Stomach smooth muscle (tissue), 2 donors: Measurements from ENCODE around the gene USP49.
"Not testable (repeated sequence)": the region's sequence is repeated elsewhere in the genome, so short reads cannot be mapped to it uniquely, and the experiment has no call there.

ENCODE experiments used
- H3K27ac ChIP-seq: one replicate; pipeline ENCODE4 v1.7.0; 2013; ENCODE audit warnings: mild to moderate bottlenecking, low read length, inconsistent platforms
- H3K27me3 ChIP-seq, 2 donors: one replicate each; pipeline ENCODE4 v1.7.0; 2013; ENCODE audit warnings: low read length in 2 of 2; ENCODE audit not compliant: insufficient read depth in 2 of 2, control insufficient read depth in 1 of 2
- H3K36me3 ChIP-seq, 2 donors: one replicate each; pipeline ENCODE4 v1.7.0; 2013; ENCODE audit warnings: low read length in 2 of 2; ENCODE audit not compliant: control insufficient read depth in 2 of 2, insufficient read depth in 2 of 2
- H3K4me1 ChIP-seq: one replicate; pipeline ENCODE4 v1.7.0; 2013; ENCODE audit warnings: low read length; ENCODE audit not compliant: control insufficient read depth, insufficient read depth
- H3K4me3 ChIP-seq, 2 donors: one replicate each; pipeline ENCODE4 v1.7.0; 2013; ENCODE audit warnings: low read length in 2 of 2
- H3K9ac ChIP-seq, 2 donors: one replicate each; pipeline ENCODE4 v1.7.0; 2013; ENCODE audit warnings: low read length in 2 of 2, mild to moderate bottlenecking in 1 of 2
- H3K9me3 ChIP-seq, 2 donors: one replicate each; pipeline ENCODE4 v1.7.0; 2013; ENCODE audit warnings: low read length in 2 of 2; ENCODE audit not compliant: control insufficient read depth in 2 of 2
- donor health status: healthy.
- donor health status: Pancreatic carcinoma.

Gene USP49

GRCh38 chr6:41811946-41812345 is 83.2 kb downstream of the USP49 start:
- not testable (repeated sequence) for H3K4me3 ChIP-seq, H3K9ac ChIP-seq, H3K36me3 ChIP-seq, H3K4me1 ChIP-seq, H3K9me3 ChIP-seq, H3K27ac ChIP-seq, H3K27me3 ChIP-seq

- H3K9ac ChIP-seq = no peak overlapping the region
- no peaks in the 10 kb centered on the region for H3K27me3 ChIP-seq
- H3K4me1 ChIP-seq = no peaks in the 10 kb centered on the region
- H3K4me3 ChIP-seq = no peak overlapping the region
- H3K36me3 ChIP-seq = no peaks in the 10 kb centered on the region
- H3K9me3 ChIP-seq = no peaks in the 10 kb centered on the region
- H3K27ac ChIP-seq = no peak overlapping the region
Observed at GRCh38 chr6:41811095-41811494, 84.1 kb downstream of the USP49 start.

- H3K4me1 ChIP-seq = no peaks in the 10 kb centered on the region
- no peaks in the 10 kb centered on the region for H3K9me3 ChIP-seq
- H3K4me3 ChIP-seq = no peak overlapping the region
- H3K27ac ChIP-seq = no peak overlapping the region
- H3K36me3 ChIP-seq = peaks cover 0 to 13% of the 10 kb centered on the region in 2 donors
- no peak overlapping the region for H3K9ac ChIP-seq
- H3K27me3 ChIP-seq = no peaks in the 10 kb centered on the region
Observed at GRCh38 chr6:41805830-41806774, 89.1 kb downstream of the USP49 start.

GRCh38 chr6:41801380-41801779 is 93.8 kb downstream of the USP49 start:
- Histone ChIP-seq H3K9me3 (no peaks in the 10 kb centered on the region), H3K9ac (no peak overlapping the region), H3K4me1 (no peaks in the 10 kb centered on the region), H3K36me3 (peaks cover 4 to 26% of the 10 kb centered on the region in 2 donors), H3K4me3 (no peak overlapping the region), H3K27ac (no peak overlapping the region), H3K27me3 (no peaks in the 10 kb centered on the region)

- Histone ChIP-seq H3K27ac (no peak overlapping the region), H3K4me3 (no peak overlapping the region), H3K36me3 (peaks cover 11 to 23% of the 10 kb centered on the region in 2 donors), H3K9ac (no peak overlapping the region), H3K4me1 (no peaks in the 10 kb centered on the region), H3K9me3 (no peaks in the 10 kb centered on the region), H3K27me3 (no peaks in the 10 kb centered on the region)
Observed at GRCh38 chr6:41799559-41799911, 95.6 kb downstream of the USP49 start.

- peaks cover 13 to 25% of the 10 kb centered on the region in 2 donors for H3K36me3 ChIP-seq
- no peak overlapping the region for H3K27ac ChIP-seq
- H3K9me3 ChIP-seq = no peaks in the 10 kb centered on the region
- H3K9ac ChIP-seq = no peak overlapping the region
- H3K4me1 ChIP-seq = no peaks in the 10 kb centered on the region
- no peaks in the 10 kb centered on the region for H3K27me3 ChIP-seq
- H3K4me3 ChIP-seq = no peak overlapping the region
Observed at GRCh38 chr6:41798901-41799558, 96.1 kb downstream of the USP49 start.

GRCh38 chr6:41796474-41796873 is 98.7 kb downstream of the USP49 start:
- H3K9ac ChIP-seq = no peak overlapping the region
- H3K4me3 ChIP-seq = no peak overlapping the region
- no peak overlapping the region for H3K27ac ChIP-seq
- no peaks in the 10 kb centered on the region for H3K9me3 ChIP-seq
- no peaks in the 10 kb centered on the region for H3K4me1 ChIP-seq
- H3K27me3 ChIP-seq = no peaks in the 10 kb centered on the region
- H3K36me3 ChIP-seq = peaks cover 18 to 29% of the 10 kb centered on the region in 2 donors

- H3K27ac ChIP-seq = no peak overlapping the region
- H3K9ac ChIP-seq = no peak overlapping the region
- no peaks in the 10 kb centered on the region for H3K9me3 ChIP-seq
- H3K4me3 ChIP-seq = no peak overlapping the region
- peaks cover 14% of the 10 kb centered on the region for H3K4me1 ChIP-seq
- H3K36me3 ChIP-seq = peaks cover 25 to 29% of the 10 kb centered on the region in 2 donors
- no peaks in the 10 kb centered on the region for H3K27me3 ChIP-seq
Observed at GRCh38 chr6:41791984-41792383, 103.2 kb downstream of the USP49 start.

GRCh38 chr6:41791305-41791704 is 103.9 kb downstream of the USP49 start:
- Histone ChIP-seq H3K9me3 (no peaks in the 10 kb centered on the region), H3K27ac (no peak overlapping the region), H3K36me3 (peaks cover 25 to 27% of the 10 kb centered on the region in 2 donors), H3K27me3 (no peaks in the 10 kb centered on the region), H3K4me1 (peaks cover 16% of the 10 kb centered on the region), H3K4me3 (no peak overlapping the region), H3K9ac (no peak overlapping the region)

- Histone ChIP-seq H3K27me3 (no peaks in the 10 kb centered on the region), H3K4me3 (no peak overlapping the region), H3K36me3 (peaks cover 19 to 24% of the 10 kb centered on the region in 2 donors), H3K4me1 (peaks cover 27% of the 10 kb centered on the region), H3K9me3 (no peaks in the 10 kb centered on the region), H3K27ac (no peak overlapping the region), H3K9ac (no peak overlapping the region)
Observed at GRCh38 chr6:41790045-41790444, 105.1 kb downstream of the USP49 start.

- H3K27me3 ChIP-seq = no peaks in the 10 kb centered on the region
- no peak overlapping the region for H3K9ac ChIP-seq
- peaks cover 29% of the 10 kb centered on the region for H3K4me1 ChIP-seq
- H3K36me3 ChIP-seq = peaks cover 16 to 20% of the 10 kb centered on the region in 2 donors
- H3K4me3 ChIP-seq = no peak overlapping the region
- H3K9me3 ChIP-seq = no peaks in the 10 kb centered on the region
- H3K27ac ChIP-seq = no peak overlapping the region
Observed at GRCh38 chr6:41789390-41789724, 105.8 kb downstream of the USP49 start.
